Measurements from ENCODE around the gene BLACAT1.

- no peak for TF ChIP-seq CTCF (IDR thresholded peaks at IDR 0.05)
- TF ChIP-seq ZFX (IDR thresholded peaks at IDR 0.05; ENCODE audit: borderline replicate concordance): no peak
Measured at GRCh38 chr1:205453466-205453865, 2.4 kb downstream of the BLACAT1 start.

All from 22Rv1 (cell line).